OCI-LY1 (cell line): Measurements from ENCODE around the gene BMAL2.

ENCODE experiments used
- CTCF ChIP-seq: fragments of 200-600 bp; sonication (generic), shearing (Covaris generic); IDR thresholded peaks from 2 replicates; pipeline ENCODE4 v1.5.1; 2017; ENCODE audit warnings: mild to moderate bottlenecking, antibody characterized with exemption, low read length, moderate library complexity, mixed read lengths
- EZH2 ChIP-seq: fragments of 200-600 bp; sonication (generic), shearing (Covaris generic); IDR thresholded peaks from 2 replicates; pipeline ENCODE4 v1.8.0; 2017; ENCODE audit warnings: borderline replicate concordance, mixed run types, mild to moderate bottlenecking, antibody characterized with exemption, low read length, moderate library complexity, mixed read lengths

GRCh38 chr12:27304856-27305255 is 27.8 kb upstream of the BMAL2 start:
- TF ChIP-seq CTCF (no peak), EZH2 (no peak)
